ENCODE measurements around the gene CDH4. TPM values are rescaled to one million over a fixed set of nuclear protein-coding genes. Genes with fewer than 3 reads are reported as not detected.

CDH4 gene
- total RNA-seq, 1 donor from 2014 or later, result 12.1 TPM

DNA sequence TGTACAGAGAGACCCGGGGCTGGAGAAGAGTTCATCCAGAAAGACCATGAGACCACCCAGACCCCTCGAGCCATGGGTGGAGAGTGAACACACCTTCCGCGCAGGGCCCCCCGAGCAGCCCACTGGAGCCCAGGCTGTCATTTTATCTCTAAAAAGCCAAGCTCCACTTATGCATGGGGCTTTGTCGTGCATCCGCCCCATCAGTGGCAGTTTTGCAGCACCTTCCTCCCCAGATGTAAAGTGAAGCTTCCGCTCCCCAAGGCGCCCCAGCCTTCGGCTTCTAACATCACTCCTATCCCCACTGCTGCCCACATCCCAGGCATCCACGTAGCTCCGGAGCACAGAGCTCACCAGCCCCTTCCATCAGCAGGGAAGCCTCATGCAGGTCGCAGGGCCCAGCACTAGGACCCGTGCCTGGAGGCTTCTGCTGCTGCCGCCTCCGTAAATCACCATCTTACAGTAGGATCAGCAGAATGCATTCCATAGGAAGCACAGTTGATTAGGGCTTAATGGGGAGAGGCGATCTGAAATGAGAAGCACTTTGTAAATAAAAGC lies 512.5 kb downstream of the CDH4 start:
- DNase-seq (ENCODE audit: low read depth) (no peak), FAIRE-seq (no peak)
- TF ChIP-seq, protein P1, sequence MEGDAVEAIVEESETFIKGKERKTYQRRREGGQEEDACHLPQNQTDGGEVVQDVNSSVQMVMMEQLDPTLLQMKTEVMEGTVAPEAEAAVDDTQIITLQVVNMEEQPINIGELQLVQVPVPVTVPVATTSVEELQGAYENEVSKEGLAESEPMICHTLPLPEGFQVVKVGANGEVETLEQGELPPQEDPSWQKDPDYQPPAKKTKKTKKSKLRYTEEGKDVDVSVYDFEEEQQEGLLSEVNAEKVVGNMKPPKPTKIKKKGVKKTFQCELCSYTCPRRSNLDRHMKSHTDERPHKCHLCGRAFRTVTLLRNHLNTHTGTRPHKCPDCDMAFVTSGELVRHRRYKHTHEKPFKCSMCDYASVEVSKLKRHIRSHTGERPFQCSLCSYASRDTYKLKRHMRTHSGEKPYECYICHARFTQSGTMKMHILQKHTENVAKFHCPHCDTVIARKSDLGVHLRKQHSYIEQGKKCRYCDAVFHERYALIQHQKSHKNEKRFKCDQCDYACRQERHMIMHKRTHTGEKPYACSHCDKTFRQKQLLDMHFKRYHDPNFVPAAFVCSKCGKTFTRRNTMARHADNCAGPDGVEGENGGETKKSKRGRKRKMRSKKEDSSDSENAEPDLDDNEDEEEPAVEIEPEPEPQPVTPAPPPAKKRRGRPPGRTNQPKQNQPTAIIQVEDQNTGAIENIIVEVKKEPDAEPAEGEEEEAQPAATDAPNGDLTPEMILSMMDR (IDR thresholded peaks at IDR 0.05; ENCODE audit: insufficient read depth, low read length, severe bottlenecking), result no peak
- Histone ChIP-seq H3K4me3 (ENCODE audit: low read depth, low read length) (no peak overlapping the region), H3K36me3 (ENCODE audit: control insufficient read depth, insufficient read depth, low read length) (no peaks in the 10 kb centered on the region), H3K27me3 (ENCODE audit: control insufficient read depth, insufficient read depth, low read length) (no peaks in the 10 kb centered on the region)

GRCh38 chr20:61765081-61765870 lies 513.2 kb downstream of the CDH4 start:
- FAIRE-seq, result no peak
- Histone ChIP-seq H3K36me3 (ENCODE audit: control insufficient read depth, insufficient read depth, low read length) (no peaks in the 10 kb centered on the region), H3K4me3 (ENCODE audit: low read depth, low read length) (no peak overlapping the region), H3K27me3 (ENCODE audit: control insufficient read depth, insufficient read depth, low read length) (no peaks in the 10 kb centered on the region)
- no peak for DNase-seq (ENCODE audit: low read depth)
- TF ChIP-seq, protein P1 (IDR thresholded peaks at IDR 0.05; ENCODE audit: insufficient read depth, low read length, severe bottlenecking), result no peak

DNA sequence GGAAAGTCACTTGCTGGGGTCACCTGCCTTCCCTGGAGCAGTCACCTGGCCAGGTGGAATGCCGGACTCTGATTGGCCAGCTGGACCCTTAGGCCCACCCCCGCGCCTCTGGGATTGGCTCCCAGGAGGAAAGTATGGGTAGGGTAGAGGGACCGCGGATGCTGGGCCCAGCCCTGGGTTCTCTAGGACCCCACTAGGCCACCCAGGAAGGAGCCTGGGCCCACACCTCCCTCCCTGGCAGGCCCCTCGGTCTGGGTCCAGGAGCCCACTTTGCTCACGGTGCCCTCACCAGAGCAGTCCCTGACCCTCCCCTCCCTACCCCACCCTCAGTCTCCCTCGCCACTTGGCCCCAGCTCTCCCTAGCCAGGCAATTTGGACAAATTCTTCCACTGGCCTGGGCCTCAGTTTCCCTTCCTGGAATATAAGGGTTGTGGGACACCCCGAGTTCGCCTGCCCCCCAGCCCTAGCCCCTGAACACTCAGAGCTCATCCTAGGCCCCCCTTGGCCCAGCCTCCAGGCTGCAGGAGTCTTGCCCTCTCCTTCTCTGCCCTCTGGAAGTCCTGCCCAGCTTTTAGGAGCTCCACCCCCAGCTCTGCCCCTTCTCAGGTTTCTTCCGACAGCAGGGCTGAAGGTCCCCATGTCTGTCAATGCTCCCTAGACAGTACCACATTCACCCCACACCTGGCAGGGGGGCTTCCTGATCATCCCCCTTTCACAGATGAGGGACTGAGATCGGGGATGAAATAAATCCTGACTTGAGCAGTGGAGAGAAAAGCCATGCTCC lies 514.0 kb downstream of the CDH4 start:
- TF ChIP-seq, protein P1 (IDR thresholded peaks at IDR 0.05; ENCODE audit: insufficient read depth, low read length, severe bottlenecking), result no peak
- FAIRE-seq (no peak), DNase-seq (ENCODE audit: low read depth) (no peak)
- Histone ChIP-seq H3K27me3 (ENCODE audit: control insufficient read depth, insufficient read depth, low read length) (no peaks in the 10 kb centered on the region), H3K4me3 (ENCODE audit: low read depth, low read length) (no peak overlapping the region), H3K36me3 (ENCODE audit: control insufficient read depth, insufficient read depth, low read length) (no peaks in the 10 kb centered on the region)

DNA sequence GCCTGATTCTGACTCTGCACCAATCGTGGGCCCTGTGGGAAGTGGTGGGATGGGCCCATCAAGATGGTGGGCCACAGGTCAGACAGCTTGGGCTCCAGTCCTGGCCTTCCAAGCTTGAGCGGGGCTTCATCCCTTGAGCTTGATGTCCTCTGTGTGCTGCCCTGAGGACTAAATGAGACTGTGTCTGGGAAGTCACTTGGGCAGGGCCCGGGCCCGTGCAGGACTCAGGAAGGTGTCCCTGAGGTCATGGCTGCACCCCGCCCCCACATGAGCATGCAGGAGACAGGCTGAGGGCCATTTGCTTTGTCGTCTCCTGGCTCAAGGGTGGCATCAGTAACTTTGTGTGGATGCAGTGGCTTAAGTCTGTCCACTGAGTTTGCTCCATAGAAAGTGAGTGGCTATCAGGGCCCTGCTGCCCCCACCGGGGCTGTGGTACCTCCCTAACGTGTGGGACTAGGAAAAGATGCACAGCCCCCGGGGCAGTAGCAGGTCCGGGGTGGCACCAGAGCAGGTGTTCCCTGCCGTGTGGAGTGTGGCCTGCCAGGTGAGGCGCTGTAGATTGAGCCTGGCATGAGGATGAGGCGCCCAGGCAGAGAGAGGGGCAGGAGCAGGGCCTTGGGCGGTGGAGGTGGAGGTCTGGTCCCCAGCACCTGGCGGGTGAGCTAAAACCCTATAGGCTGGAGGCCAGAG lies 515.0 kb downstream of the CDH4 start:
- Histone ChIP-seq H3K4me3 (ENCODE audit: low read depth, low read length) (no peak overlapping the region), H3K36me3 (ENCODE audit: control insufficient read depth, insufficient read depth, low read length) (no peaks in the 10 kb centered on the region), H3K27me3 (ENCODE audit: control insufficient read depth, insufficient read depth, low read length) (no peaks in the 10 kb centered on the region)
- FAIRE-seq (no peak), DNase-seq (ENCODE audit: low read depth) (no peak)
- TF ChIP-seq, protein P1 (IDR thresholded peaks at IDR 0.05; ENCODE audit: insufficient read depth, low read length, severe bottlenecking), result no peak

DNA sequence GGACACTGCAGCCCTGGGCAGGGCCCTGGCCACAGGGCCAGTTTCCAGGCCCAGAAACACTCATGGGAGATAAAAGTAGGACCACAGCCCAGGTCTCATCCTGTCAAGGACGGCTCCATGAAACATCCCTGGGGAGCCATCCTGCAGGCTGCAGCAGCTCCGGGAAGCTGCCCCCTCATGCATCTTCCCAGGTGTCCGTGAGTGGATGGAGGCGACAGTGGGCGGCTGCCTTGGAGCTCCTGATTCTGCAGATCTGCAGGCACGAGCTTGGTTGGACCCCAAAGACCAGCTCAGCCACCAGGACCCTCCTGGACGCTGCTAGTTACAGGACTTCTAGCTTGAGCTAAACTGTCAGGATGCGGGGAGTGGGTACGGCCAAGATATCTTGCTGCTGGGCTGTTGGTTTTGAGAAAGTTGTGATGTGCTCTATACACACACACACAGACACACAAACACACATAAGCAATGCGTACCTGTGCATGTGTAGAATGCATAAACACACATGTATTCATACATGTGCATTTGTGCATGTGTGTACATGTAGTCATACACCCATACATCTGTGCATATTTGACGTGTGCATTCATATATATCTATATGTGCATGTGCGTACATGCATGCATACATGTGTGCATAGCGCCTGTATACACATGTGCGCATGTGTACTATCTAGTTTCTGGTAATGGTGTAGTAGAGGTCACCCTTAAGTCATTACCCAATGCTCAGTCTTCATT lies 515.9 kb downstream of the CDH4 start:
- DNase-seq (ENCODE audit: low read depth), result no peak

More for the DNA sequence above, 515.9 kb downstream of the CDH4 start:
- Histone ChIP-seq H3K4me3 (ENCODE audit: low read depth, low read length) (no peak overlapping the region), H3K36me3 (ENCODE audit: control insufficient read depth, insufficient read depth, low read length) (no peaks in the 10 kb centered on the region), H3K27me3 (ENCODE audit: control insufficient read depth, insufficient read depth, low read length) (no peaks in the 10 kb centered on the region)
- no peak for FAIRE-seq
- TF ChIP-seq, protein P1 (IDR thresholded peaks at IDR 0.05; ENCODE audit: insufficient read depth, low read length, severe bottlenecking), result no peak
